HG02981 (cell line): ENCODE data around the gene ATP8B2.
"Not testable (repeated sequence)": the region's sequence is repeated elsewhere in the genome, so short reads cannot be mapped to it uniquely, and the experiment has no call there.

Experiments used
- ATAC-seq: cut with Tn5 transposase; IDR thresholded peaks from one replicate; pipeline ENCODE4 v1.9.1; 2021; ENCODE audit warnings: mild to moderate bottlenecking, moderate library complexity; ENCODE audit not compliant: unreplicated experiment

Gene ATP8B2

DNA sequence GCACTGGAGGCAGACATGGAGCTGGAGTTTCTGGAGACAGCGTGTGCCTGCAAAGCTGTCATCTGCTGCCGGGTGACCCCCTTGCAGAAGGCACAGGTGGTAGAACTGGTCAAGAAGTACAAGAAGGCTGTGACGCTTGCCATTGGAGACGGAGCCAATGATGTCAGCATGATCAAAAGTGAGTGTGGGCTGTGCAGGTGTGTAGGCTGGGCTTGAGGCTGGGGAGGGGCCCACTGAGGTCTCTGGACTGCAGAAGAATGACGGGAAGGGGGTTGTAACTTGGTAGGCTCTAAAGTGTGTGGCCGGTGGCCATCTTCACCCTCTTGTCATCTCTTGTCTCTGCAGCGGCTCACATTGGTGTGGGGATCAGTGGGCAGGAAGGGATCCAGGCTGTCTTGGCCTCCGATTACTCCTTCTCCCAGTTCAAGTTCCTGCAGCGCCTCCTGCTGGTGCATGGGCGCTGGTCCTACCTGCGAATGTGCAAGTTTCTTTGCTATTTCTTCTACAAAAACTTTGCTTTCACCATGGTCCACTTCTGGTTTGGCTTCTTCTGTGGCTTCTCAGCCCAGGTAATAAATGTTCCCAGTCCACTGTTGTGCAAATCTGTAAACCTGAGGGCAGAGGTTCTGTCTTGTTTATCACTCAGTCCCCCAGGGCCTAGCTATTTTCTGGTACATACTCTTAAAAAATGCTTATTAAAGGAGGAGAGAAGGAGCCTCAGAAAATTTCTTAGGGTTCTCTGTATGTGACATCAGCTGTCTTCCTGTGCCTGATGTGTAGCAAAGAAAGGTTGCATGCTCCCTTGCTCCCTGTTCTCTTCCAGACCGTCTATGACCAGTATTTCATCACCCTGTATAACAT is 19.9 kb downstream of the ATP8B2 start:
- ATAC-seq: no peak

DNA sequence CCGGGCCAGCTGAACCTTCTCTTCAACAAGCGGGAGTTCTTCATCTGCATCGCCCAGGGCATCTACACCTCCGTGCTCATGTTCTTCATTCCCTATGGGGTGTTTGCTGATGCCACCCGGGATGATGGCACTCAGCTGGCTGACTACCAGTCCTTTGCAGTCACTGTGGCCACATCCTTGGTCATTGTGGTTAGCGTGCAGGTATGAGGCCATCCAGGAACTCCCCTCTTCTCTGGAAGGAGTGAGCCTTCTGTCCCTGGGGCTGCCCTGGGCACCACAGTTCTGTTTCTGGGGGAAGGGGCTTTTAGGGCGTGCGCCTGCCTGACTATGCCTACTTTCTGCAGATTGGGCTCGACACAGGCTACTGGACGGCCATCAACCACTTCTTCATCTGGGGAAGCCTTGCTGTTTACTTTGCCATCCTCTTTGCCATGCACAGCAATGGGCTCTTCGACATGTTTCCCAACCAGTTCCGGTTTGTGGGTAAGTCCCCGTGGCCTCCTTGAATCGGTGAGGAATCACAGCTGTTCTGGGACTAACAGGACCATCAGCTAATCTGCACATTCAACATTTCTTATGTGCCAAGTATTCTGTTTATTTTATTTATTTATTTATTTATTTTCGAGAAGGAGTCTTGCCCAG is 21.1 kb downstream of the ATP8B2 start:
- ATAC-seq: no peak

DNA sequence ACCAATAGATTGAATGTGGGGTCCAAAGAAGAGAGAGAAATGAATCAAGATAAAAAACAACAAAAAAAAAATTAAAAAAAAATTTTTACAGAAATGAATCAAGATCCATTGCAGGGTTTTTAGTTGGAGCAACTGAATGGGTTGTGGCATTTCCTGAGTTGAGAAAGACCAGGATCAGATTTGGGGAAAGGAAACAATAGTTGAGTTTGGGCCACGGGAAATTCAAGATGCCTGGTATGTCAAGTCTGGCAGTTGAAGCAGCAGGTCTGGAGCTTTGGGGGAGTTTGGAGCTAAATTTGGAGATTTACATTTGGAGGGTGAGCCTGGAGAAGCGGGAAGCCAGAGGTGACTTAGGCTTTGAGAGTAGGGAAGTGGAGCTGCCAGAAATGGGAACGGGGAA is 22.6 kb downstream of the ATP8B2 start:
- ATAC-seq: no peak

DNA sequence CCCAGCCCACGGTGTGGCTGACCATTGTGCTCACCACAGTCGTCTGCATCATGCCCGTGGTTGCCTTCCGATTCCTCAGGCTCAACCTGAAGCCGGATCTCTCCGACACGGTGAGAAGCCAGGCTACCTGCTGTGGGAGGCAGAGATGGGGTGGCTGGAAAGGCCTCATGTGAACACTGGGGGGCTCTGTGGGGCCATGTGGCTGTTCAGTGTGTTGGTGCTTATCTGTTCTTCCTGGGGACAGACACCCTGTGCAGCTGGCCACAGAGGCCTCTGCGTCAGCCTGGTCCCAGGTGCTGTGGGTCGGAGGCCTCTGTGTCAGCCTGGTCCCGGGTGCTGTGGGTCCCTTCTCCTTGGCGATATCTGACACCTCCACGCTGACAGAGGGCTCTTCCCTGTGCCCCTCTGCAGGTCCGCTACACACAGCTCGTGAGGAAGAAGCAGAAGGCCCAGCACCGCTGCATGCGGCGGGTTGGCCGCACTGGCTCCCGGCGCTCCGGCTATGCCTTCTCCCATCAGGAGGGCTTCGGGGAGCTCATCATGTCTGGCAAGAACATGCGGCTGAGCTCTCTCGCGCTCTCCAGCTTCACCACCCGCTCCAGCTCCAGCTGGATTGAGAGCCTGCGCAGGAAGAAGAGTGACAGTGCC is 23.2 kb downstream of the ATP8B2 start:
- ATAC-seq: no peak

DNA sequence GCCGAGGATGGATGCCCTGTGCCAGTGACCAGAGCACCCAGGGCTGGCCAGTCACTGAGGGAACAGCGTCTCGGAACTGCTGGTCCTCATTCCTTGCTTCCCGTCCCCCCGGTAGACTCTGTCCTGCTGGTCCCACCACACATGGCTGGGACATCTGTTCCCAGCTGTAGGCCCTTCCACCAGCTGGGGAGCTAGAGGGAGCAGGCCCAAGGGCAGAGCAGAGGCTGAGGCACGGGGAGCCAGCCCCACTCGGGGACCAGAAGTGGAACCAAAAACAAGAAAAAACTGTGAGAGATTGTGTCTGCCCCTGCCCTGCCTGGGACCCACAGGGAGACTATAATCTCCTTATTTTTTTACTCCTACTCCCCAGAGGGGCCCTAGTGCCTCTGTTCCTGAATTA is 23.8 kb downstream of the ATP8B2 start:
- ATAC-seq: no peak

DNA sequence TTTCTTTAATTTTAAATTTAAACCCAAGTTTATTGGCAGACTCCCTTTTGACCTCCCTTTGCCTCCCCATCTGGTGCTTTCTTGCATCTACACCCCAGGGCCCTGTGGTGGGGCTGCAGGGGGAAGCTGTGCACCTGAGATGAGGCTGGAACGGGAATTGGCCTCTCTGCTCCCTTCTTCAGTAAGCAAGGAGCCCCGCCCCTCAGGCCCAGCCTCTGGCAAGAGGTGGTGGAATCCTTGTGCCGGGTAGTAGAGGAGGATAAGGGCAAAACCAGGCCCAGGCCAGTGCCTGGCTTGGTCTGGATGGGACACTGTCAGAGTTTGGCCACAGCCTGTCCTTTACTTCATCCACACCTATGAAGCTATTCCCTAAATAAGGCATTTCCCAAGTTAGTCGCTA is 25.1 kb downstream of the ATP8B2 start:
- no peak for ATAC-seq

DNA sequence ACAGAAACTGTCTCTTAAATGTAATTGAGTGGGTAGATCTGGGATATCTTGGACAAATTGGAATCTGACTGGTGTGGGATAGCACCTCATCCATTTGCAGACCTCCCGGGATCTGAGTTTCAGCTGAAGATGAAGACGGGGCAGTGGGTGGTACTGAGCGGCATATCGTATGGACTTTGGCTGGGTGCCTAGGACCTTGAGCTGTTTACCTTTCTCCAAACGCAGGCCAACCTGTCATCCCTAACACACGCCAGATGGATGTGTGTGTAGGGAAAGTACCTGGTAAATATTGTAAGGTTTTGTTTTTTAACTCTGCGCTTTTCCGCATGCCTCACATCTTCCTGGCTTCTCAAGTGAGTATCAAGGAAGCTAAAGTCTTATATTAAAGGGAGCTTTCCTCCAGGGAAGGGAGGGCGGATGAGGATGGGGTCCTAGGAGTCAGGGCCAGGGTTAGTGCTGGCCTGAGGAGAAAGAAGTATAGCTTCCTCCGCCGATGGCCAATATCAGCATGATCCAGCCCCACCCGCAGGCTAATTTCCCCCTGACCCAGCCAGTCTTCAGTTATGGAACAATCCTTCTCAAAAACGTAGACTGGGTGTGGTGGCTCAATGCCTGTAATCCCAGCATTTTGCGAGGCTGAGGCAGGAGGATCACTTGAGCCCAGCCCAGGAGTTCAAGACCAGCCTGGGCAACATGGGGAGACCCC is 26.2 kb downstream of the ATP8B2 start:
- ATAC-seq: no peak

DNA sequence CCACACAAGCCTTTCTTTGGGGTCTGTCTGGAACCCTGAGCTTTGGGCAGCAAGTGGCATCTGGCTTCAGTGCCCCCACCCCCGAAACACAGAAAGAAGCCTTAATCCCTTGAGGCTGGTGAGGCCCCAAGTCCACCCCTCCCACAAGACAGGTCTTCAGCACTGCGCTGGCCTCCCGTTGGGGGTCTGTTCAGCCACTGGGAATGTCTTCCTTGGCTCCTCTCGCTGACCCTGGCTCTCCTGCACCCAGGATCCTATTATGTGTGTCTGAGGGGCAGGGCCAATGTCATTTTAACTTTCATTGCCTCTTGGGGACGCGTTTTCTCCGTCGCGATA is 26.9 kb downstream of the ATP8B2 start:
- no peak for ATAC-seq

DNA sequence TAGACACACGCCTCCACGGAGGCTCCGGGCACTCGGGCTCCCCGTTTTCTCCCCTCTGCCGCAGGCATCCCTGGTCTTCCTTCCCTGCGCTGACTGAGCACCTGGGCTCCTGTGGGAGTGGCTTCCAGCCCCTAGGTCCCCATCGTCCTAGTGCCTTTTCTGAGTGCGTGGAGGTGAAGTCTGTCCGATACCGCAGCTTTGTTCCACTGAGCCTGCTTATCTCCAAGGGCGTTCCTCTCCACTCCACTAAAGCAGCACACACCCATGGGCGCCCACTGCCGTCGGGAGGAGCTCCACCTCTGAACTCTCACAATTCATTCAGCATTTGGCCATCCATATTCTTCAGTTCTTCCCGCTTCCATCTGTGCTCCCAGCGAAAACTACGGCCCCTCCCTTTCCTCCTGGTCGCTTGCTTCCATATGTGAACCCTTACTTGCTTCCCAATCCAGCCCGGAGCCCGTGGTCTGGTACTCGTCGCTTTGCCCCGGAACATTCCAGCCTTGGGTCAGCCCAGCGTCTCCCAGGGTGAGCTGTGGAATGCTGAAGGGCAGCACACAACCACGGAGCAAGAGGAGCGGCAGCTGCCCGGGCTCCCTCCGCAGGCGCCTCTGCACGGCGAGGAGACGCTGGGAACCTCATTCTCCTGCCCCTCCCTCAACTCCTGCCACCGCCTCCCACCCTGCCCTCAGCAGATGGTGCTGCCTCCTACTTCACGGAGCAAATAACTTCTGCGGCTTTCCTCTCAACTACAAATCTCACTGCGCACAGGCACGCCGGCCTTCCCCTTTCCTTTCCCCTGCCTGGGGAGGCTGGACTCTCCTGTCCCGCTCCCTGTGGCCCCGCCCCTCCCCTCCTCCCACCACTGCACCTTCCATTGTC is 27.5 kb downstream of the ATP8B2 start:
- ATAC-seq: no peak

DNA sequence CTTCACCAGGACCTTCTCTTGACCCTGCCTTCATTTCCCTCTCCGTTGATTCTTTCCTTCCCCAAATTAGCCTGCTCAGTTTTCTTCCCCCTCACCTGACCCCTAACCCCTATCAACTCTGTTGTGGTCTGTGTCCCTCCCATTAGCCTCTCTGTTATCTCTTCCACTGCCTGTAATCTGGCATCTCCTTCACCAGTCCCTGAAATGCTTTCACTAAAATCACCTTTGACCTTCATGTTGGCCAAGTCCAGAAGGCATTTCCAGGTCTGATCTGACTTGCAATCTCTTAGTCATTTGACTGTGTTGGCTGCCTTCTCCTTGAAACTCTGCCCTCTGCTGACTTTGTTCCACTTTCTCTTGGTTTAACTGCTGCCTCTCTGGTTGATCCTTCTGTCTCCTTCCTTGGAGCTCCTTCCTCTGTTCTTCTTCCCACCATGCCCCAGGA is 28.2 kb downstream of the ATP8B2 start:
- ATAC-seq: no peak

DNA sequence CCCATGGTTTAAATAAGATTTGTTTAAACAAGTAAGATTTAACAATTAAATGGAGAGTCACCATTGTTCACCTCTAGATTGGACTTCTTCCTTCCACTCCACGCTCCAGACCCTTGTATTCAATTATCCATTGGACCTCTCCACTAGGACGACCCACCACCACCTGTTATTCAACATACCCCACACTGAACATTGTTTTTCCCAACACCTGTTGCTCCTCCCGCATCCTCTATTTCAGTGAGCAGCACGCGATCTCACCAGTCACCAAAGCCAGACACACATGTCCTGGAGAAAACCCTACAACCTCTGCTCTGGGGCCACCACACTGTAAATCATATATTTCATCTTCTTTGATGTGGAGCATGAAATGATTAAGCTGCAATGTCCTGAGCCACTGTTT is 28.6 kb downstream of the ATP8B2 start:
- no peak for ATAC-seq

DNA sequence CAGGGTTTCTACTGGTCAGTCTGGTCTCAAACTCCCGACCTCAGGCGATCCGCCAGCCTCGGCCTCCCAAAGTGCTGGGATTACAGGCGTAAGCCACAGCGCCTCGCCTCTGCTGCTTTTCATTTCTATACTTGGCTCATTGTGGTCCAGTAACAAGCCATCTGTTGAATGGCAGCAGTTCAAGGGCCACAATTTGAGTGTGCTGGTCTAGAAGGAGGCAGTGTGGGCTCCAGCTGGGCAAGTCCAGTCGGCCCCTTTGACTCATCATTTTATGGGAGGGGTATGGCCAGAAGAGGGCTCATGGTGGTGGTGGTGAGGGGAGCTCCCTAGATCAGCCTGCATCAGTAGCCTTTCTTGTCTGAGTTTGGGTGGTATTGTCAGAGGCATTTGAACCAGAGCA is 33.2 kb downstream of the ATP8B2 start:
- ATAC-seq: no peak

DNA sequence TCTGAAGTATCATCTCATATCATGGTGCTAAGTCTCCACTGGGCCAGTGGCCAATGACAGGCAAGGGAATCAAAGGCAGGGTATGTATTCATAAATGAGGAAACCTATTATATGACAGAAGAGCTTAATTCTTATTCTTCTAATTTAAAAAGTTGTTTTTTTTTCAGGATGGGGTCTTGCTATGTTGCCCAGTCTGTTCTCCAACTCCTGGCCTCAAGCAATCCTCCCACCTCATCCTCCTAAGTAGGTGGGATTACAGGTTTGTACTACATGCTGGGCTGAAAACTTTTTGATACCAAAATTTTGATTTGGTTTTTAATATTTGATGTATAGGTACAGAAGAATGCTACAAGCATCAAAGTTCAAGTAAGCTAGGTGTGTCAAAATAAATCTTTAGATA is 35.0 kb downstream of the ATP8B2 start:
- no peak for ATAC-seq

DNA sequence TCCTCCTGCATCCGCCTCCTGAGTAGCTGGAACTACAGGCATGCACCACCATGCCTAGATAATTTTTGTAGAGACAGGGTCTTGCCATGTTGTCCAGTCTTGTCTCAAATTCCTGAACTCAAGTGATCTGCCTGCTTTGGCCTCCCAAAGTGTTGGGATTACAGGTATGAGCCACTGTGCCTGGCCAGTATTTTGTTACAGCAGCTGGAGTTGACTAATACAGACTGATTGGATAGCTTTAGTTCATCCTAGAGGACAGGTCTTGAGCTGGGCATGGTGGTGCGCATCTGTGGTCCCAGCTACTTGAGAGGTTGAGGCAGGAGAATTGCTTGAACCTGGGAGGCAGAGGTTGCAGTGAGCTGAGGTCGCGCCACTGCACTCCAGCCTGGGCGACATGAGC is 35.6 kb downstream of the ATP8B2 start:
- ATAC-seq: not testable (repeated sequence)

DNA sequence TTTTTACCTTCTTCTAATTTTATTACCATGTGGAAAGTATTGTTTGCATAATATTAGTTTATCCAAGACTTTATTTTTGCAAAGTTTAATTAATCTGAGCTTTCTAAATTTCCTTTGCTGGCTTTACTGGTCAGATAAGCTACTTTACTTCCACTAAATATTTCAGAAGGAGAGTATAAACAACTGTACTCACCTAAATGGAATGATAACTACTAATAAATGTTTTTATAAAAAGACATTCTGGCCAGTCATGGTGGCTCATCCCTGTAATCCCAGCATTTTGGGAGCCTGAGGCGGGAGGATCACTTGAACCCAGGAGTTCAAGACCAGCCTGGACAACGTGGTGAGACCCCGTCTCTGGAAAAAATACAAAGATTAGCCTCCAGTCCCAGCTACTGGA is 36.0 kb downstream of the ATP8B2 start:
- no peak for ATAC-seq

DNA sequence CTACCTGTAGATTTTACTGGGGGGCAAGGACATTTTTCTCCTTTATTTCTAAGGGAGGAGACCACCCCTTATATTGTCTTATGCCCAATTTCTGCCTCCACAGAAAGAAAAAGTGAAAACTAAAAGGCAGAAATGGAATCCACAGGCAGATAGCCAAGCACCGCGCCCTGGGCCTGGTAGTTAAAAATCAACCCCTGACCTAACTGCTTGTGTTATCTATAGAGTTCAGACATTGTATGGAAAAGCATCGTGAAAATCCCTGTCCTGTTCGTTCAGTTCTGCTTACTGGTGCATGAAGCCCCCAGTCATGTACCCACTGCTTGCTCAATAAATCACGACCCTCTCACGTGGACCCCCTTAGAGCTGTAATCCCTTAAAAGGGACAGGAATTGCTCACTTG is 46.1 kb downstream of the ATP8B2 start:
- no peak for ATAC-seq

DNA sequence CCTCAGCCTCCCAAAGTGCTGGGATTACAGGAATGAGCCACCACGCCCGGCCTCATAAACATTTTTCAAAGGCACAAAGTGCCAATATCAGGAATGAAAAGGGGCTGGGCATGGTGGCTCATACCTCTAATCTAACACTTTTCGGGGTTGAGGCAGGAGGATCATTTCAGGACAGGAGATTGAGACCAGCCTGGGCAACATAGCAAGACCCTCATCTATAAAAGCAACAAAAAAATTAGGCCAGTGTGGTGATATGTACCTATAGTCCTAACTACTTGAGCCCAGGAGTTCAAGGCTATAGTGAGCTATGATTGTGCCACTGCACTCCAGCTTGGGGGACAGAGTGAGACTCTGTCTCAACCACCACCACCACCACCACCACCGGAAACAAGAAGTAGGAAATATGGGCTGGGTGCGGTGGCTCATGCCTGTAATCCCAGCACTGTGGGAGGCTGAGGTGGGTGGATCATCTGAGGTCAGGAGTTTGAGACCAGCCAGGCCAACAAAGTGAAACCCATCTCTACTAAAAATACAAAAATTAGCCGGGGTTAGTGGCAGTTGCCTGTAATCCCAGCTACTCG is 48.5 kb downstream of the ATP8B2 start:
- not testable (repeated sequence) for ATAC-seq

DNA sequence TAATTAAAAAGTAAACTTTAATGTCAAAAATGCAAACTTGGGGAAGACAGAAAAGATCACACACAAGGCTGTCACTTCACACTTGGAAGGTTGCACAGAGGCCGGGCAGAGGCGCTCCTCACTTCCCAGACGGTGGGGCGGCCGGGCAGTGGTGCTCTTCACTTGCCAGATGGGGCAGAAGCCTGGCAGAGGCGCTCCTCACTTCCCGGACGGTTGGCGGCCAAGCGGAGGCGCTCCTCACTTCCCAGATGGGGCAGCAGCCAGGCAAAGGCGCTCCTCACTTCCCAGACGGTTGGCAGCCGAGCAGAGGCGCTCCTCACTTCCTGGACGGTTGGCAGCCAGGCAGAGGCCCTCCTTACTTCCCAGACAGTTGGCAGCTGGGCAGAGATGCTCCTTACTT is 54.0 kb downstream of the ATP8B2 start:
- ATAC-seq: no peak

DNA sequence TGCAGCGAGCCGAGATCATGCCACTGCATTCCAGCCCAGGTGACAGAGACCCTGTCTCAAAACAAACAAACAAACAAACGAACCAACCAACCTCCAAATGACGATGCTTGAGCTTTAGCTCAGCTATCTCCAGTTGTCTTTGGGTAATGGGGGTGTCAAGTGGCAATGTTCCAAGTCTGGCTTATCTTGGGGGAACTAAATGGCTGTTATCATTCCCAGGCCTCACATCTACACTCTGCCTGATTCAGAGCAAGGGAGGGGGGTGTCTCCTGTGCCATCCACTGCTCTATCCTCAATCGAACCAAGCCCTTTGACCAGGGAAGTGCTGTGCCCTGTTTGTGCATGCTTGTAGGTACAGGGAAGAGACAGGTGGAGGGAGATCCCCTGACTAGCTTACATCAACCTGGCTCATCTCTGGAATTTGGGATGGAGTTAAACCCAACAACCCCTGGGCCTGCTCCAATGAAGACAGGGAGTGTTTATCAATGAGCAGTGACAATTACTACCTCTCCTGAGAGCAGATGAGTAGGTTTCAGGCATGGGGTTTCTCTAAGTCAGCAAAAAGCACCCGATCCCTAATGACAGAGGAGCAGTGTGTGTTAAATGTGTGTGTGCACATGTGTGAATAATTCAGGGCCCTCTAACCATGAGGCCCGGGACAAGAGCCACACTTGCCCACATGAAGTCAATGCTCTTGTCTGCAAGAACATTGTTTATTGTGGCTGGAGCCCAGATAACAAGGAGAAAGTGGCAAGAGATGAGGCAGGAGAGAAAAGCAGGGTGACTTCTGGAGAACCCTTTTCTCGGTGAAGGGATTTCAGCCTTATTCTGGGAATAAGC is 59.5 kb downstream of the ATP8B2 start:
- ATAC-seq: no peak
